Measurements from ENCODE around the gene TTC39C.
A peak's percentile ranks its signal among the peaks of the same experiment; 100 is the strongest.

The TTC39C gene

DNA sequence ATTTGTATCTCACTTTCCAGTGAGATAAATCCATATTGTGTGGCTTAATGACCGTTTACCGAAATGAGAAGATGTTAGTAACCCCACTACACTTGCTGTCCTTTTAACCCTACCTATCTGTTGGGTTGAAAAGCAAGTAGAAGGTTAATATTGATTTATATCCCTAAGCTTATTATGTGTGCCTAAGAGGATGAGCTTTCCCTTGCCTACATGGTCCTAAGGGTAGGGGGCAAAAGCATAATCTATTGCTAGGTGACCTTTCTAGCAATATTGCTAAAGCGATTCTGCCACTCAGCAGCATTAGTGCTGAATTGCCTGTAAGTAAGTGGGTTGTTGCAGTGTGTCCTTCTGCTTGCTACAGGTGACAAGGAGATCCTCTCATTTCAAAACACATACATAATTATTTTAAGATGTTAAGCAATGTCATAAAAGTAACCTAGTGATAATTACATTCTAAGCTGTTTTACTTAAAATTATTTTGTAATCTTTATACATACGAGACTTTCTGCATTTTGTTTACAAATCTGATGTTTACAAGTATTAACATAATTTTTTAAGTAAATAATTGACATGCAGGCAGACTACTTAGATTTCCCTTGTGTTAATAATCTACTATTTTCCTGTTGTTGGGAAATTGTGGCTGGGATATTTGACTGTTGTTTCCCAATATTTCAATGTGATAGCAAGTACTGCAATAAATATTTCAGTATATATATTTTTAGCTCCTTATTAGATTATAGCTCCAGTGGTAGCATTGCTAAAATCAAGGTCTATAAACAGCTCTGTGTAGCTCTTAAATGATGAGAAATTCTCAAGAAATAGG is 75.2 kb downstream of the TTC39C start:
- no peak for DNase-seq

DNA sequence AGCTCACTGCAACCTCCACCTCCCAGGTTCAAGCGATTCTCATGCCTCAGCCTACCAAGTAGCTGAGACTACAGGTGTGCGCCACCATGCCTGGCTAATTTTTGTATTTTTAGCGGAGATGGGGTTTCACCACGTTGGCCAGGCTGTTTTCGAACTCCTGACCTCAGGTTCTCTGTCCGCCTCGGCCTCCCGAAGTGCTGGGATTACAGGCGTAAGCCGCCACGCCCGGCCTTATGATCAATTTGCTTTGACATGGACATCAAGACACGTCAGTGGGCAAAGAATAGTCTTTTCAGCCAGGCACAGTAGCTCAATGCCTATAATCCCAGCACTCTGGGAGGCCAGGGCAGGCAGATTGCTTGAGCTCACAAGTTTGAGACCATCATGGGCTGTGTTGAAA is 76.3 kb downstream of the TTC39C start:
- no peak for DNase-seq

DNA sequence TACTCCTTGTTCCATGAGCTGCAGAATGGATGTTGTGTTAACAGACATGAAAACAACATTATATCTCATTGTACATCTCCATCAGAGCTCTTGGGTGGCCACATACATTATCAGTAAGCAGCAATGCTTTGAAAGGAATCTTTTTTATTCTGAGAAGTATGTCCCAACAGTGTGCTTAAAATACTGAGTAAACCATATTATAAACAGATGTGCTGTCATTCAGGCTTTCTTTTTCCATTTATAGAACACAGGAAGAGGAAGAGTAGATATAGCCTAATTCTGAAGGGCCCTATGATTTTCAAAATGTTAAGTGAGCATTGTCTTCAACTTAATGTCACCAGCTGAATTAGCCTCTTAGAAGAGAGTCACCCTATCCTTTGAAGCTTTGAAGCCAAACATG is 80.0 kb downstream of the TTC39C start:
- no peak for DNase-seq

DNA sequence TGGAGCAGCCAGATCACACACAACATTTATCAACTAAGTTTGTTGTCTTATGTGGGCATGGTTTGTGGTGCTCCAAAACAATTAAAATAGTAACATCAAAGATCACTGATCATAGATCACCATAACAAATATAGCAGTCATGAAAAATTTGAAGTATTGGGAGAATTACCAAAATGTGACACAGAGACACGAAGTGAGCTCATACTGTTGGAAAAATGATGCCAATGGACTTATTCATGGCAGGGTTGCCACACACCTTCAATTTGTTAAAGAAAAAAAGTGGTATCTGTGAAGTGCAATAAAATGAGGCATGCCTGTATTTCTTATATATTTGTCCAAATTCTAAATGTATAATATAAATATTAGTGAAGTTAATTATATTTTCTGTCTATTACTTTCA is 81.4 kb downstream of the TTC39C start:
- DNase-seq = no peak

DNA sequence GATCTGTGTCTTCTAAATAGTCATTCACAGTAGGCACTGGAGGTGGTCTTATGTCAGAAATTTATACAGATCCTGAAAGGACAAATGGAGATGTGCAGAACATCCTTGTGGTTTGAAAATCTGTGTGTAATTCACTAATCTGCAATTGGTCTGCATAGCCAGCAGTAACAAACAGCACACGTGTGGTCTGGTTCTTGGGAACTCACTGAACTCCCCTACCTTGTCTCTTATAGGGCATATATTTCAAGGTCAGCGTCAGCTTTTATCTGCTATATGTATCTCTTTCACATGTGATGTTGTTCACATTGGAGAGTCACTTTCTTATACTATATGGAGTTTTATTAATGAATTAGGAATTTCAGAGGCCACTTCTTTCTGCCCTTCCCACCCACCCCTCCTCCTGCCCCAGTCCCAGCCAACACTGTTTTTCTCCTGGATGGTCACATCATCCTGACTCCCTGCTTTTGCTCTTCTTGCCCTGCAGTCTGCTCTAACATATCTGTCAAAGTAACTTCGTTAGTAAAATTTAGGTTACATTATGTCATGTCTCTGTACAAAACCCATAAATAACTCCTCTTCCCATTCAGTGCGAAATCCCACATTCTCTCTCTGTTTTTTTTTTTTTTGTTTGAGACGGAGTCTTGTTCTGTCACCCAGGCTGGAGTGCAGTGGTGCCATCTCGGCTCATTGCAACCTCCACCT is 88.9 kb downstream of the TTC39C start:
- DNase-seq = no peak

DNA sequence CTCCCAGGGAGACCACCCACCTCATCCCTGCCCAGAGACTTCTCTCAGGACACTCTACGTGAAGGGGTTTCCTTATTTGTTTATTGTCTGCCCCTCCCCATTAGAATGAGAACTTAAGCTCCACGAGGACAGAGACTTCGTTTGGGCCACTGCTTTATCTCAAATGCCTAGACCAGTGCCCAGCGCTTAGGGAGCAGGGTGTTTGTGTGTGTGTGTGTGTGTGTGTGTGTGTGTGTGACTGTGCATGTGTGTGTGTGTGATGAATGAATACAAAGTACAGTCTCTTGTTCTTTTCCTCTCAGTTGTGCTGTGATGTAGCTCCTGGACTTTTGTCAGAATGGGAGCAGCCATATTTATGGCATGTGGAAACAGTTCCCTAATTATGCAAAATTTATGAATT is 89.9 kb downstream of the TTC39C start:
- DNase-seq = no peak

DNA sequence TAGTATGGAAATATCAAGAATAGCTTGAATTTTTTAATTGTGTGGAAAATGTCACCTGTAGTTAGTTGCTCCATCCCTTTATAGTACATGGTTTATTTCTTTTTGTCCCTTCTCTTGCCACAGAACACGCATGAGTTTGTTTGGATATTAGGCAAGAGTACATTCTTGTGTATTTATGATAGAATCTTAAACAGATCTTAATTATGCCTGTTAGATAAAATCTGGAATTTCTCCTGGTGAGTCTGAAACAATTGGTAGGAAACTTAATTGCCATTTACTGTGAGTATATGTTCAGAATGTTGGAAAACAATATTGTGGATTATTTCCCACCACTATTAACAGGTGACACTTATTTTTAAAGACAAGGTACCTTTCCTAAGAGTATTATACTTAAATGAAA is 94.1 kb downstream of the TTC39C start:
- no peak for DNase-seq

DNA sequence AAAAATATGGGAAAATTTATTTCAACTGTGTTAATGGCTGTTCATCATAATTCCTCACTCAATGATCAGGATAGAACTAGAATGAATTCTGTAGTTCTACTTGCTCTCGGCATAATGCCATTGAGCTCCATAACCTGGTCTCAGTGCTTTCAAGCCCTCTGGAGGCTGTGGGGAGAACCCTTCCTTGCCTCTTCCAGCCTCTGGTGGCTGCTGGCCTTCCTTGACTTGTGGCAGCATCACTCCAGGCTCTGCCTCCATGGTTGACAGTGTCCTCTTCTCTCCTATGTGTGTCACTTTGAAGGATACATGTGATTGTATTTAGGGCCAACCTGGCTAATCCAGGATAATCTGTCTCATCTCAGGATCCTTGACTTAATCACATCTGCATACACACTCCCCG is 97.4 kb downstream of the TTC39C start:
- no peak for DNase-seq

DNA sequence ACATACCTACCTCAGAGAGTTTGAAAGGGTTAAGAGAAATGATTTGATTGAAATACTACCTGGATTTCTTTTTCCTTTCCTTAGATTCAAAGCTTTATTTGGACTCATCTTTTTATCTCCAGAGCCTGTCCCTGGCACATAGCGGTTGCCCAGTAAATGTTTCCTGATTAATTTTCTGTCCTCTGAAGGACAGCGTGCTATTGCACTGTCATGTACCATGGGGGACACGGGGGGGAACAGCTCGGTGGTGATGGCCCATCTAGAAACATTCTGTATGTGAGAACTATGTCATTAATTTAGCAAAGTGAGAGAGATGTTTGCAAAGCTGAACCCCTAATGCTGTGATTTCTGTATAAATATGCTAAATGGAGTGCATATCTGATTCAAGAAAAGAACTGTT is 97.9 kb downstream of the TTC39C start:
- no peak for DNase-seq

DNA sequence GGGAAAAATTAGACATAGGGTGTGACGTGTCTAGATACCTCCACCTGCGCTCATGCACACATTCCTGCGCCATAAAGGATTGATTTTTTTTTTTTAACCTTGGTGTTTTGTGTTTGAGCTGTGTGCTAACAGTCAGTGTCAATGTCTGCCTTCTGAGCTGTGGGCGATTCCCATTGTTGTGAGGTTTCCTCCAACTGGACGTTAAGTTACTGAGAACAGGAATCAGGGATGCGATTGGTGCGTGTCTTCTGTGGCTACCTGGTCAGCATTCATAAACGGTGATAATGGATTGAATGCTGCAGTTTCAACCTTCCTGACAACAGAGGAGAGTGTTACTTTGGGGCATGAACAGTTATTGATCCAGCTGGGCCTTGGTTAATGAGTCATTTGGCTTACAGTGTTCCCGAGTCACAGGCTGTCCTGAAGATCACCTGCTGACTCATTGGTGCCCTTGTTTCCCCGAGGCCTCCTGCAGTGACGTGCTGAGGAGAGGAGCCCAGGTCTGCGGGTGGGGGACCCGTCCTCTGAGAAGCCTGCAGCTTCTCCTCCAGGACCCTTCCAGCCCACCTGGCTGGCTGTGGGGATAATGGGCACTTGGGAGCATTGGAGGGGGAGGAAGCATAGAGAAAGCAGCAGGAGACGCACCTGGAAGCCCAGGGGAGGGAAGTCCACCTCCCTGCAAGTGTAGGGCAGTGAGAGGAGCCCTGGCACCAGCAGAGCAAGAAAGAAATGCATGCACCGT is 98.5 kb downstream of the TTC39C start:
- DNase-seq = no peak

DNA sequence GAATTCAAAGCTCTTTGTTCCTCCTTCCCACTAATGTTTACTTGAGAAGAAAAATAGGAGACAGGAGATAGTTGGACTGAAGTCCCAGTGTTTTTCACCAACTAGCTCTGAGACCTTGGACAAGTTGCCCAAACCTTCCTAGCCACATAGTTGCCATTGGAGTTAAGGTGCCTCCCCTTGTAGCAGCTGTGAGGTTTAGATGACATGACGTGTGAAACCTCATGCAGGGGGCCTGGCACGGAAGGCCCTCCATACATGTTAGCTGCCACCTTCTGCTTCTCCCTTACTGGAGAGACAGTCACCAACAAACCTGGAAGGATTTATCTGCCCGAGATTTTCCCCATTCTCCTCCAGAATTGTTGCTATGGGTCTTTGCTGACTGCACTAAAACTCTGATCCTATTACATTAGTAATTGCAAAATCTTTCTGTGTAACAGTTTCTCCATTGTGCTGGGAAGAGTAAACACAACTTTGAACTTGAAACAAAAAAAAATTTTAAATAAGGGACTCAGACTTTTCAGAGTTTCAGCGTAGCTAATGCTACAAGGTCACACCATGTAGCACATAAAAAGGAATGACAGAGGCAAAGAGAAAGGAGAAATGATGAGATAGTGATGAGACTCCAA is 100.5 kb downstream of the TTC39C start:
- DNase-seq = no peak

DNA sequence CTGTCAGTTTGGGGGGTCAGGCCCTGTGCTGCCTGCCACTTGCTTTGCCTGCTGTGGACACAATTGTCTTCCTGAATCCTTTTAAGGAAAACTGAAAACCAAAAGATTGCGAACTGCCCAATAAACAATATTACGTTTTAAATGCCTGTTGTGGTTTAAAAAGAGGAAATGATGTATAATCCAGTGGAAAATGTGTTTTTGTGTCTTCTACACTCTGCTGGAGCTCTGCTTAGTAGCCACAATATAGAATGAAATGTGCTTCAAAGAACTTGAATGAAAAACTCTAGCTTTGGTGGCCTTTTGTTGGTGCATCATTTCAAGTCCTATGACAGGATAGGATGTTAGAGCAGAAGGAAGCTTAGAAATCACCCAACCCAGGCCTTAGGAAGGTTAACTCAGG is 101.1 kb downstream of the TTC39C start:
- DNase-seq = no peak

DNA sequence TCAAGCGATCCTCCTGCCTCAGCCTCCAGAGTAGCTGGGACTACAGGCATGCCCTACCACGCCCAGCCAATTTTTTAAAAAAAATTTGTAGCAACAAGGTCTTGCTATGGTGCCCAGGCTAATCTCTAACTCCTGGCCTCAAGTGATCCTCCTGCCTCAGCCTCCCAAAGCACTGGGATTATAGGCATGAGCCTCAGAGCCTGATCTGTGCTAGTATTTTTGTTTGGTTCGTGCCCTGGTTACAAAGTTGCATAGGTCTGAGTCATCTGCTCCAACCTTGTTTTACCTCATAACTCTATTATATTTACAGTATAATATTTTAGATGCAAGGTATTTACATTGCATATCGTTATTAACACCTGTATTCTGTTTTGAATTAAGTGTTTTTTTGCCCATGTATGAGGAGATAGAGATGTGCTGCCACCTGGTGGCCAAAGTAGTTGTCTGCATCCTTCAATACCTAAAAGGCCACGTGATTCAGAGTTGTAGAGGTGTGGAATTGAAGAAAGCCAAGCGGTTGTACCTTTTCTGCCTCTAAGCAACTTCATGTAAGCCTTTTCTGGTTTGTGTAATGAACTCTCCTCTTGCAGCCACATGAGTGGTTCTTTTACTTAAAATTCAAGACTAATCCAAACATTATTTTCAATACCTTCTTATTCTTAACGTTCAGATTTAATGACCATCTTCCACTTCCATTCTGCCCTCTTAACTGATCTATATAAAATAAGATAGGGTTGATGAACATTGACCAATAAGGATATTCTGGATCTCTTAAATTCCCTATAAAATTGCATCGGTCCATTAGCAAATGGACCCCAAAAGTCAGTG is 104.4 kb downstream of the TTC39C start:
- DNase-seq = peak; percentile 53 to 85 (median 70)

DNA sequence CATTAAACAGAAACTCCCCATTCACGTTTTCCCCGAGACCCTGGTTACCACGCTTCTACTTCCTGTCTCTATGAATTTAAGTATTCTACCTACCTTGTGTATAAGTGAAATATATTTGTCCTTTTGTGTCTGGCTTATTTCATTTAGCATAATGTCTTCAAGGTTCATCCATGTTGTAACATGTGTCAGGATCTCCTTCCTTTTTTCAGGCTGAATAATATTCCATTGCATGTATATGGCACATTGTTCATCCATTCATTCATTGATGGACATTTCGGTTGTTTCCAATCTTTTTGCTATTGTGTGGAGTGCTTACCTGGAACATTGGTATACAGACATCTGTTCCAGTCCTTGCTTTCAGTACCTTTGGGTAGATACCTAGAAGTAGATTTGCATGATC is 106.1 kb downstream of the TTC39C start:
- DNase-seq = no peak

DNA sequence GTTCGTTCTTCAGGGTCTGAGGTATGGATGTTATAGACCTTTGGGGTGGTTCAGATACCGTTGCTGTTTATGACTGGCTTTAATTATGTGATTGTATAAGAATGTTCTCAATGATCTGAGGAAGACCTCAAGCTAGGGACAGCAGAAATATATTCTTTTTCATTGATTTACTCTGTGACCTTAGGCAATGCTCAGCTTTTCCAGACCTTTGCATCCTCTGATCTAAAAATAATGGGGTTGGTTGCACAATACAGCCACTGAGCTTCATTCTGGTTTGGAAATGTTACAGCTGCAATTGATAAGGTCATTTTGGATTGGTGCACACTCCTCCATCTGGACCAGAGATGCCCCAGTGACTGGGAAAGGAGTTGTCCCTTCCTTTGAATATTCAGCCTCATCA is 107.1 kb downstream of the TTC39C start:
- DNase-seq = no peak

DNA sequence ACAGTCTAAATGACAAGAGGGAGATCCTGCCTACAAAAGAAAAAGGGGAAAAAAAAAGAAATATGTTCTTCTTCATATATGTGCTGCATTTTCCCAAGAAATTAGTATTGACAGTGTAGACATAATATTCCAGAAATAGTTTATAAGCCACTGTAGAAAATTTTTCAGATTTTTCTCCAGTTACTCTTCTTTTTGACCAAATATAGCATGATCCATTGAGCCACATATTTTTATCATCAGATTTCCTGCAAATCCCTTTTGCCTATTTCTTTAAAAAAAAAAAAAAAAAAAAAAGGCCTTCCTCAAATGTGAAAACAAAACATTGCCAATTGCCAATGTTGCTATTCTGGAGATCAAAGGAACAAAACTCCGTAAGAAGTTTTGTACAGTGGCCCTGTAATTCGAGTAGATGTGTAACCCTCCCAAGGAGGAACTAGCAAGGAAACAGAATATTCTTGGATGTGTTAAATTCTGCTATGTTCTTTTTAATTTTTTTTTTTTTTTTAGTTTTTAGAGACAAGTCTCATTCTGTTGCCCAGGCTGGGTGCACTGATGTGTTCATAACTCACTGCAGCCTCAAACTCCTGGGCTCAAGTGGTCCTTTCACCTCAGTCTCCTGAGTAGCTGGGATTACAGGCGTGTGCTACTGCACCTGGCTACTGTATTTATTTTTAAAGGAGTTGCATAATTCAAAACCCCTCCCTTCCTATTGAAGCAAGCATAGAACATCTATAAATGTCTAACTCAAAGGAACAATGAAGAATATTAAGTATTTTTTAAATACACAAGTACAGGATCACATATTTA is 111.8 kb downstream of the TTC39C start:
- no peak for DNase-seq

DNA sequence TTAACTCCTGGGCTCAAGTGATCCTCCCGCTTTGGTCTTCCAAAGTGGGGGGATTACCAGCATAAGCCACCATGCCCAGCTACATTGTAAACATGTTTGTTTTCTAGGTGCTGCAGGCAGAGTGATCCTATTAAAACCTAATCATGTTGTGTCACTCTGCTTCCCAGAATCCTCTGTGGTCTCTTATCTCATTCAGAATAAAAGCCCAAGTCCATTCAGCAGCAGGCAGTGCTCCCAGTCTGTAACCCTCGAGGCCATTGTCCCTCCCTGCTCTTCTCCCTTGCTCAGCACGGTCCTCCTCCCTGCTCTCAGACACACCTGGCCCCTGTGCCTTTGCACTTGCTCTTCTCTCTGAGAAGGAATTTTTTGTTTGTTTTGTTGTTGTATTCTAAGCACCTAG is 113.2 kb downstream of the TTC39C start:
- no peak for DNase-seq

DNA sequence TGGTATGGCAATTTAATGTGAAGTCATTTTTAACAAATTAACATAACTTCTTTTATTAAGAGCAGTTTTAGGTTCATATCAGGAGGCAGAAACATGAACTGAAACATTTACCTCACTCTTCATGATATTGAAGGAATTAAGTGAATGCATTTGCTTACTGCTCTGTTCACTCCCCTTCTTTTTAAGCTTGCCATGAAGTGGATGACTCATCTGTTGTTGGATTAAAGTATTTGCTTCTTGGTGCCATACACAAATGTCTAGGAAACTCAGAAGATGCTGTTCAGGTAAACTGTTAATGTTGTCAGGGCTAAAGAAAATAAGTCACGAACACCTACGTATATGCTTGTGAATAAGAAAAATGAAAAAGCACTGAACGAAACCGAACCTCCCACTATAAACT is 114.1 kb downstream of the TTC39C start:
- DNase-seq = no peak

DNA sequence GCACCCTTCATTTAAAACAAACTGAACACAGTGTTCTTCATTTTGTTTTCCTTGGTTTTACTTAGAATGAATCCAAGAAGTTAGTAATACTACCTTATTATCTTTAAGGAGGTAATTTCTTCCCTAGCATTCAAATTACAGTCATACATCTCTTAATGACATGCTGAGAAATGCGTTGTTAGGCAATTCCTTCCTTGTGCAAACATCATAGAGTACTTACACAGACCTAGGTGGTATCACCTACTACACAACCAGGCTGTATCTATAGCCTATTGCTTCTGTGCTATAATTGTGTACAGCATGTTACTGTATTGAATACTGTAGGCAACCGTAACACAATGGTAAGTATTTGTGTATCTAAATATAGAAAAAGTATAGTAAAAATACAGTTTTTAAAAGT is 115.9 kb downstream of the TTC39C start:
- no peak for DNase-seq

DNA sequence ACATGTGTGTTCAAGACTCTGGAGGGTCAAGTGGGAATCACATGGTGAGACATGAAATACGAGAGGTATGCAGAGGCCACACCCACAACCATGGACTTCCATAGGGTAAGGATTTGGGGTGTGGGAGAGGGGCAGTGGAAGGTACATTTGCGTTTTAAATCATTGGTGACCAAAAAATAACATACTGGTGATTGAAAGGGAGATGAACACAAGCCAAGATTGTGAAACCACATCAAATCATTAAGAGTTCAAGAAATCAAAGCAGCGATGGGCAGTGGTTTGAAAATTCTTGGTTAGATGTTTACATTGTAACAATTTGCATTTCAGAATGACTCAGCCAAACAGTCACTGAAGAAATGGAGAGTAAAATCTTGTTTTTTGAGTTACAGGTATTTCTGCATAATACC is 122.4 kb downstream of the TTC39C start:
- no peak for DNase-seq

DNA sequence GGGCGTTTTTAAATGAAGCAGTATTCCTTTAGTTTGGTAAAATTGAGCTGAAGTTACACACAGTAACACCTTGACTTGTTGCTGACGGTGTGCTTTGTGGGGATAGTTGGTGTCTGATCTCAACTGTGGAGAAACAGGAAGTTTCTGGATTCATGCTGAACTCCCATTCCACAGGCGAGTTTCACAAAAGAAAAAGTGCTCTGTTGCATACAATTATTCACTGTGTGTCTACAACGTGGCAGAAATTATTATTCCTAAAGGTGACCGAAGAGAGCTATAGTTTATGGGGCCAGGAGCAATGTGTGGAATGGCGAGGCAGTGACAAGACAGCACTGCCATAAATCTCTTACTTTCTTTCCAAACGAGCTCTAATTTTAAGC is 123.8 kb downstream of the TTC39C start:
- no peak for DNase-seq

All from stimulated activated naive CD4-positive, alpha-beta T cell (primary cell).